HepG2 (cell line): Measurements from ENCODE around the gene CAPN12. TPM values are rescaled to one million over a fixed set of nuclear protein-coding genes. Genes with fewer than 3 reads are reported as not detected.

Experiments
- ARID3A ChIP-seq: IDR thresholded peaks from 2 replicates; pipeline ENCODE4 v1.6.1; 2012; ENCODE audit warnings: low read depth, low read length, improper control_type of control experiment
- ATF7 ChIP-seq, 2 experiments: fragments of 450-650 bp in 1 of 2; sonication (generic) in 1 of 2; formaldehyde crosslinking in 1 of 2; IDR thresholded peaks; 2 replicates each; pipeline versions ENCODE4 v1.4.0 to v1.6.1; 2016 to 2020; ENCODE audit warnings: antibody characterized with exemption in 1 of 2, mild to moderate bottlenecking in 1 of 2, missing genetic modification reagents in 1 of 2
- FIP1L1 ChIP-seq: fragments of 200-400 bp; formaldehyde crosslinking; IDR thresholded peaks from 2 replicates; pipeline ENCODE4 v1.6.1; 2018; ENCODE audit warnings: low read depth, mild to moderate bottlenecking, low read length, moderate library complexity, borderline replicate concordance; ENCODE audit not compliant: insufficient read depth
- GABPA ChIP-seq, 2 experiments: IDR thresholded peaks; 2 replicates each; pipeline ENCODE4 v1.6.1; 2011 to 2016; ENCODE audit warnings: low read depth in 2 of 2, low read length in 1 of 2, missing biosample characterization in 1 of 2, missing genetic modification characterization in 1 of 2
- HES4 ChIP-seq: sonication (generic); formaldehyde crosslinking; IDR thresholded peaks from 2 replicates; pipeline ENCODE4 v1.9.0; 2021; ENCODE audit warnings: mild to moderate bottlenecking, missing genetic modification reagents, borderline replicate concordance
- KAT7 ChIP-seq: IDR thresholded peaks from 2 replicates; pipeline ENCODE4 v1.6.1; 2018; ENCODE audit warnings: borderline replicate concordance, missing compliant biosample characterization
- MTF2 ChIP-seq: sonication (generic); formaldehyde crosslinking; IDR thresholded peaks from 2 replicates; pipeline ENCODE4 v1.5.0; 2020; ENCODE audit warnings: missing genetic modification reagents, borderline replicate concordance
- MZF1 ChIP-seq: sonication (generic); formaldehyde crosslinking; IDR thresholded peaks from 2 replicates; pipeline ENCODE4 v1.8.1; 2023; ENCODE audit warnings: mild to moderate bottlenecking, missing genetic modification reagents, borderline replicate concordance
- NFKBIZ ChIP-seq: IDR thresholded peaks from 2 replicates; pipeline ENCODE4 v1.6.1; 2018; ENCODE audit warnings: missing genetic modification reagents, missing compliant biosample characterization
- NR1H2 ChIP-seq: sonication (generic); formaldehyde crosslinking; IDR thresholded peaks from 2 replicates; pipeline ENCODE4 v1.8.1; 2022; ENCODE audit warnings: low read depth, missing genetic modification reagents, borderline replicate concordance
- POLR2AphosphoS5 ChIP-seq: IDR thresholded peaks from 2 replicates; pipeline ENCODE4 v1.6.1; 2012; ENCODE audit warnings: low read depth, low read length
- PPARG ChIP-seq: conservative IDR thresholded peaks from 2 replicates; pipeline ENCODE4 v1.6.1; 2016; ENCODE audit warnings: missing biosample characterization, missing genetic modification reagents
- THYN1 ChIP-seq: sonication (generic); formaldehyde crosslinking; IDR thresholded peaks from 2 replicates; pipeline ENCODE4 v1.8.1; 2023; ENCODE audit warnings: low read depth, mild to moderate bottlenecking, moderate library complexity, missing genetic modification reagents, borderline replicate concordance
- ZFP62 ChIP-seq: sonication (generic); formaldehyde crosslinking; IDR thresholded peaks from 2 replicates; pipeline ENCODE4 v1.4.0; 2020; ENCODE audit warnings: missing genetic modification reagents
- ZNF501 ChIP-seq: sonication (generic); formaldehyde crosslinking; IDR thresholded peaks from 2 replicates; pipeline ENCODE4 v1.5.1; 2020; ENCODE audit warnings: mild to moderate bottlenecking, moderate library complexity, missing genetic modification reagents
- ZNF567 ChIP-seq: sonication (generic); formaldehyde crosslinking; IDR thresholded peaks from 2 replicates; pipeline ENCODE4 v1.8.1; 2023; ENCODE audit warnings: mild to moderate bottlenecking, missing genetic modification reagents, borderline replicate concordance
- ZNF746 ChIP-seq: sonication (generic); formaldehyde crosslinking; IDR thresholded peaks from 2 replicates; pipeline ENCODE4 v1.8.0; 2022; ENCODE audit warnings: mild to moderate bottlenecking, missing genetic modification reagents
- ZNF75D ChIP-seq: sonication (generic); formaldehyde crosslinking; IDR thresholded peaks from 2 replicates; pipeline ENCODE4 v1.8.1; 2023; ENCODE audit warnings: missing genetic modification reagents, mild to moderate bottlenecking, borderline replicate concordance
- ZNF800 ChIP-seq: sonication (generic); formaldehyde crosslinking; IDR thresholded peaks from 2 replicates; pipeline ENCODE4 v1.4.0; 2020; ENCODE audit warnings: missing genetic modification reagents
- ZNF879 ChIP-seq: sonication (generic); formaldehyde crosslinking; IDR thresholded peaks from 2 replicates; pipeline ENCODE4 v1.8.1; 2023; ENCODE audit warnings: missing genetic modification reagents
- ZSCAN5A ChIP-seq: sonication (generic); formaldehyde crosslinking; IDR thresholded peaks from 2 replicates; pipeline ENCODE4 v1.8.0; 2022; ENCODE audit warnings: mild to moderate bottlenecking, missing genetic modification reagents, borderline replicate concordance
- polyA plus RNA-seq, 8 experiments: library from polyadenylated mRNA; depleted of rRNA in 3 of 8; stranded (reverse) in 7 of 8; unstranded in 1 of 8; fragments of >200 nt; fragmentation: Illumina TruSeq in 4 of 8; extraction: Trizol in 4 of 8; gene quantifications; 2 replicates each; pipeline versions ENCODE4 v1.2.1 to v1.2.3, GENCODE V29; 2011 to 2016; ENCODE audit warnings: low read depth in 4 of 8, missing spikeins in 1 of 8, mixed read lengths in 1 of 8; ENCODE audit not compliant: insufficient read depth in 1 of 8
- total RNA-seq, 5 experiments: library from RNA; depleted of rRNA; stranded (reverse); fragments of >200 nt; fragmentation: Illumina TruSeq; extraction: Trizol; gene quantifications; 2 replicates each; pipeline ENCODE4 v1.2.3, GENCODE V29; 2016; ENCODE audit warnings: low read depth in 1 of 5
- TF ChIP-seq, protein P1 (sequence below): sonication (generic); formaldehyde crosslinking; conservative IDR thresholded peaks from 2 replicates; pipeline ENCODE4 v1.8.1; 2023; ENCODE audit warnings: missing genetic modification reagents

The CAPN12 gene
- total and polyA plus RNA-seq, 2 of the 13 experiments (the other 11 are each of a cell fraction or from before 2014, with no cell fraction given), result 1.6 to 13.6 TPM

- TF ChIP-seq KAT7 (no peak), ZNF800 (CRISPR knock-in tag) (no peak), MTF2 (no peak), ARID3A (no peak), ZNF75D (no peak), THYN1 (CRISPR knock-in tag) (no peak), MZF1 (no peak), ZNF879 (CRISPR knock-in tag) (no peak), GABPA (IDR thresholded peaks at IDR 0.05; ENCODE audit: low read depth, low read length) (no peak), GABPA (CRISPR knock-in tag; IDR thresholded peaks at IDR 0.05; ENCODE audit: low read depth) (no peak), ZNF567 (CRISPR knock-in tag) (no peak), NFKBIZ (CRISPR knock-in tag) (no peak), NR1H2 (CRISPR knock-in tag) (no peak), FIP1L1 (no peak), ZNF501 (no peak), ZSCAN5A (CRISPR knock-in tag) (peak; percentile 29; the same call in 1 of the 2 replicates), ATF7 (IDR thresholded peaks at IDR 0.05) (no peak), ATF7 (CRISPR knock-in tag; IDR thresholded peaks at IDR 0.05) (peak; percentile 77), PPARG (peak; percentile 45; the same call in 1 of the 2 replicates), ZFP62 (CRISPR knock-in tag) (no peak), ZNF746 (CRISPR knock-in tag) (peak; percentile 90; the same call in 1 of the 2 replicates), POLR2AphosphoS5 (0 out of 2 replicates have a peak, but pooled peaks have one; percentile 25), HES4 (no peak)
- TF ChIP-seq, protein P1, sequence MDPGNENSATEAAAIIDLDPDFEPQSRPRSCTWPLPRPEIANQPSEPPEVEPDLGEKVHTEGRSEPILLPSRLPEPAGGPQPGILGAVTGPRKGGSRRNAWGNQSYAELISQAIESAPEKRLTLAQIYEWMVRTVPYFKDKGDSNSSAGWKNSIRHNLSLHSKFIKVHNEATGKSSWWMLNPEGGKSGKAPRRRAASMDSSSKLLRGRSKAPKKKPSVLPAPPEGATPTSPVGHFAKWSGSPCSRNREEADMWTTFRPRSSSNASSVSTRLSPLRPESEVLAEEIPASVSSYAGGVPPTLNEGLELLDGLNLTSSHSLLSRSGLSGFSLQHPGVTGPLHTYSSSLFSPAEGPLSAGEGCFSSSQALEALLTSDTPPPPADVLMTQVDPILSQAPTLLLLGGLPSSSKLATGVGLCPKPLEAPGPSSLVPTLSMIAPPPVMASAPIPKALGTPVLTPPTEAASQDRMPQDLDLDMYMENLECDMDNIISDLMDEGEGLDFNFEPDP (CRISPR knock-in tag), result no peak
These were observed 22.1 kb downstream of the CAPN12 start (continued) for GRCh38 chr19:38721979-38722773.
